HG03469 (cell line): ENCODE measurements around the gene NECAP2.
"Not testable (repeated sequence)": the region's sequence is repeated elsewhere in the genome, so short reads cannot be mapped to it uniquely, and the experiment has no call there.

Experiments
- ATAC-seq: cut with Tn5 transposase; IDR thresholded peaks from one replicate; pipeline ENCODE4 v1.9.1; 2021; ENCODE audit warnings: mild to moderate bottlenecking, moderate library complexity, moderate number of reproducible peaks; ENCODE audit not compliant: unreplicated experiment

NECAP2 gene

GRCh38 chr1:16425125-16426025 lies 15.1 kb upstream of the NECAP2 start:
- no peak for ATAC-seq

- no peak for ATAC-seq
Measured at GRCh38 chr1:16430606-16431005, 9.9 kb upstream of the NECAP2 start.

- ATAC-seq: no peak
Measured at GRCh38 chr1:16433030-16433429, 7.5 kb upstream of the NECAP2 start.

GRCh38 chr1:16434007-16434406 lies 6.5 kb upstream of the NECAP2 start:
- no peak for ATAC-seq

GRCh38 chr1:16434501-16434900 lies 6.0 kb upstream of the NECAP2 start:
- no peak for ATAC-seq

- no peak for ATAC-seq
Measured at GRCh38 chr1:16436946-16437474, 3.5 kb upstream of the NECAP2 start, which contains the start of gene SPATA21. TSS of gene SPATA21 (minus strand) at chr1:16437424. CDS start at chr1:16431371, 6,053 bp downstream.

- ATAC-seq: no peak
Measured at GRCh38 chr1:16438516-16438915, 2.0 kb upstream of the NECAP2 start.

- no peak for ATAC-seq
Measured at GRCh38 chr1:16438924-16439323, 1.6 kb upstream of the NECAP2 start.

- ATAC-seq: no peak
Measured at GRCh38 chr1:16440131-16440469, 424 bp upstream of the NECAP2 start.

GRCh38 chr1:16441282-16441665 lies 750 bp downstream of the NECAP2 start:
- ATAC-seq: no peak

GRCh38 chr1:16442265-16442664 lies 1.7 kb downstream of the NECAP2 start:
- ATAC-seq: no peak

- no peak for ATAC-seq
Measured at GRCh38 chr1:16442941-16443340, 2.4 kb downstream of the NECAP2 start.

GRCh38 chr1:16443975-16444770 lies 3.6 kb downstream of the NECAP2 start:
- no peak for ATAC-seq

- ATAC-seq: no peak
Measured at GRCh38 chr1:16445052-16445451, 4.5 kb downstream of the NECAP2 start.

GRCh38 chr1:16446116-16446515 lies 5.6 kb downstream of the NECAP2 start:
- ATAC-seq: no peak

- ATAC-seq: no peak
Measured at GRCh38 chr1:16447641-16448040, 7.1 kb downstream of the NECAP2 start.

- ATAC-seq: no peak
Measured at GRCh38 chr1:16449065-16449464, 8.5 kb downstream of the NECAP2 start.

GRCh38 chr1:16449666-16450065 lies 9.1 kb downstream of the NECAP2 start:
- no peak for ATAC-seq

- no peak for ATAC-seq
Measured at GRCh38 chr1:16450863-16451481, 10.4 kb downstream of the NECAP2 start.

GRCh38 chr1:16451841-16452528 lies 11.5 kb downstream of the NECAP2 start:
- ATAC-seq: no peak

- not testable (repeated sequence) for ATAC-seq
Measured at GRCh38 chr1:16454909-16455308, 14.4 kb downstream of the NECAP2 start.
